Gastroesophageal sphincter (tissue), 4 donors: ENCODE results near the gene ZNF45. TPM values are rescaled to one million over a fixed set of nuclear protein-coding genes. Genes with fewer than 3 reads are reported as not detected.

Experiments
- ATAC-seq: fragments of 150-250 bp; one replicate; pipeline ENCODE4 v1.9.1; 2016; ENCODE audit warnings: mild to moderate bottlenecking, moderate library complexity
- H3K27ac ChIP-seq, 4 donors: fragments of 200-600 bp; sonication (generic) in 3 of 4; 1 replicate in 3 of 4; 2 replicates in 1 of 4; pipeline ENCODE4 v1.5.1; 2016 to 2019
- H3K27me3 ChIP-seq: fragments of 200-600 bp; sonication (generic); one replicate; pipeline ENCODE4 v1.5.1; 2019
- H3K36me3 ChIP-seq, 2 donors: fragments of 200-600 bp; sonication (generic); one replicate each; pipeline ENCODE4 v1.5.1; 2019; ENCODE audit warnings: control low read depth in 1 of 2
- H3K4me1 ChIP-seq, 3 donors: fragments of 200-600 bp; sonication (generic); 1 replicate in 2 of 3; 2 replicates in 1 of 3; pipeline ENCODE4 v1.5.1; 2016 to 2019; ENCODE audit warnings: control low read depth in 2 of 3
- H3K4me3 ChIP-seq, 2 donors: fragments of 200-600 bp; sonication (generic); one replicate each; pipeline ENCODE4 v1.5.1; 2019; ENCODE audit warnings: mild to moderate bottlenecking in 1 of 2, moderate library complexity in 1 of 2
- H3K9me3 ChIP-seq, 3 donors: fragments of 200-600 bp; sonication (generic); one replicate each; pipeline ENCODE4 v1.5.1; 2017 to 2019; ENCODE audit warnings: control low read depth in 2 of 3
- CTCF ChIP-seq, 4 experiments: fragments of 200-600 bp in 2 of 4; fragments of 450-650 bp in 2 of 4; sonication (generic) in 1 of 4; IDR thresholded peaks; one replicate each; pipeline ENCODE4 v1.5.1; 2017 to 2019; ENCODE audit warnings: antibody characterized with exemption in 4 of 4, mild to moderate bottlenecking in 2 of 4, moderate library complexity in 2 of 4
- EP300 ChIP-seq: sonication (generic); formaldehyde crosslinking; IDR thresholded peaks from one replicate; pipeline ENCODE4 v1.6.1; 2017; ENCODE audit warnings: antibody characterized with exemption, mild to moderate bottlenecking
- POLR2A ChIP-seq, 2 donors: fragments of 450-650 bp; IDR thresholded peaks; one replicate each; pipeline ENCODE4 v1.6.1; 2017; ENCODE audit warnings: antibody characterized with exemption in 2 of 2, mild to moderate bottlenecking in 2 of 2, moderate library complexity in 1 of 2
- POLR2AphosphoS5 ChIP-seq: sonication (generic); formaldehyde crosslinking; IDR thresholded peaks from one replicate; pipeline ENCODE4 v1.6.1; 2017; ENCODE audit warnings: antibody characterized with exemption
- WGBS, 2 donors: methylation state at CpG; one replicate each; pipeline ENCODE4 v1.1.5; 2018; ENCODE audit warnings: low coverage in 1 of 2; 5-methylcytosine and 5-hydroxymethylcytosine counted together
- total RNA-seq, 4 donors: library from RNA; depleted of rRNA; stranded (reverse); fragments of >200 nt; gene quantifications; one replicate each; pipeline ENCODE4 v1.1.0, GENCODE V29; 2016

ZNF45 gene
- total RNA-seq, 4 donors from 2014 or later, result 9.7 to 16.7 (median 12.0) TPM

GRCh38 chr19:43976732-43977131, 41.6 kb upstream of the ZNF45 start:
- peaks cover 0 to 98% (median 9%) of the 10 kb centered on the region in 3 donors for H3K9me3 ChIP-seq
- WGBS, 2 donors, result 94 to 100% methylated on average over 1 of the region's 1 CpG
- no peak for ATAC-seq

GRCh38 chr19:43966079-43966694, 31.1 kb upstream of the ZNF45 start:
- Histone ChIP-seq H3K4me3 (no peak overlapping the region), H3K4me1 (no peaks in the 10 kb centered on the region), H3K36me3 (peaks cover 37 to 92% of the 10 kb centered on the region in 2 donors), H3K27me3 (no peaks in the 10 kb centered on the region), H3K9me3 (peaks cover 14 to 100% (median 20%) of the 10 kb centered on the region in 3 donors), H3K27ac (no peak overlapping the region)
- no peak for TF ChIP-seq POLR2AphosphoS5
- TF ChIP-seq POLR2A (IDR thresholded peaks at IDR 0.05), result no peak
- TF ChIP-seq CTCF (IDR thresholded peaks at IDR 0.05), result no peak
- TF ChIP-seq EP300, result no peak
- 96 to 100% methylated on average over 3 of the region's 3 CpGs for WGBS, 2 donors
- no peak for ATAC-seq

More at GRCh38 chr19:43976732-43977131, 41.6 kb upstream of the ZNF45 start:
- Histone ChIP-seq H3K4me1 (no peaks in the 10 kb centered on the region), H3K36me3 (no peaks in the 10 kb centered on the region), H3K27ac (no peak overlapping the region), H3K4me3 (no peak overlapping the region), H3K27me3 (no peaks in the 10 kb centered on the region)
- TF ChIP-seq POLR2AphosphoS5 (no peak), POLR2A (IDR thresholded peaks at IDR 0.05) (no peak), CTCF (IDR thresholded peaks at IDR 0.05) (no peak), EP300 (no peak)

- WGBS, 2 donors, result 45 to 71% methylated on average over 2 to 4 of the region's 4 CpGs
- Histone ChIP-seq H3K4me3 (no peak overlapping the region), H3K27me3 (no peaks in the 10 kb centered on the region), H3K4me1 (no peaks in the 10 kb centered on the region), H3K36me3 (peaks cover 17 to 80% of the 10 kb centered on the region in 2 donors), H3K9me3 (peaks cover 0 to 100% (median 3%) of the 10 kb centered on the region in 3 donors), H3K27ac (no peak overlapping the region)
- no peak for ATAC-seq
- TF ChIP-seq CTCF (IDR thresholded peaks at IDR 0.05), result no peak
- no peak for TF ChIP-seq POLR2AphosphoS5
- TF ChIP-seq EP300, result no peak
- no peak for TF ChIP-seq POLR2A (IDR thresholded peaks at IDR 0.05)
Measured at GRCh38 chr19:43960411-43960810, 25.3 kb upstream of the ZNF45 start.

GRCh38 chr19:43957891-43958290, 22.8 kb upstream of the ZNF45 start:
- no peak overlapping the region for H3K27ac ChIP-seq
- peaks cover 0 to 79% of the 10 kb centered on the region in 2 donors for H3K36me3 ChIP-seq
- H3K9me3 ChIP-seq, result peaks cover 0 to 97% (median 0%) of the 10 kb centered on the region in 3 donors
- no peak overlapping the region for H3K4me3 ChIP-seq
- H3K4me1 ChIP-seq, result no peaks in the 10 kb centered on the region
- no peaks in the 10 kb centered on the region for H3K27me3 ChIP-seq
- no peak for ATAC-seq
- WGBS, 2 donors, result 69 to 100% methylated on average over 1 to 3 of the region's 3 CpGs
- no peak for TF ChIP-seq POLR2AphosphoS5
- no peak for TF ChIP-seq EP300
- no peak for TF ChIP-seq CTCF (IDR thresholded peaks at IDR 0.05)
- no peak for TF ChIP-seq POLR2A (IDR thresholded peaks at IDR 0.05)

GRCh38 chr19:43956827-43957226, 21.7 kb upstream of the ZNF45 start:
- H3K27ac ChIP-seq, result no peak overlapping the region
- H3K4me1 ChIP-seq, result peaks cover 0 to 7% (median 0%) of the 10 kb centered on the region in 3 donors
- WGBS, 2 donors, result 96% methylated on average over 3 of the region's 3 CpGs
- H3K27me3 ChIP-seq, result no peaks in the 10 kb centered on the region
- ATAC-seq, result no peak
- H3K4me3 ChIP-seq, result no peak overlapping the region
- H3K9me3 ChIP-seq, result peaks cover 0 to 92% (median 0%) of the 10 kb centered on the region in 3 donors
- peaks cover 0 to 73% of the 10 kb centered on the region in 2 donors for H3K36me3 ChIP-seq
- TF ChIP-seq EP300 (no peak), POLR2A (IDR thresholded peaks at IDR 0.05) (no peak), CTCF (IDR thresholded peaks at IDR 0.05) (no peak), POLR2AphosphoS5 (no peak)
